Left ventricle myocardium inferior (tissue), 1 donor: ENCODE data around the gene FOXK2. TPM values are rescaled to one million over a fixed set of nuclear protein-coding genes. Genes with fewer than 3 reads are reported as not detected.
"Not testable (repeated sequence)": the region's sequence is repeated elsewhere in the genome, so short reads cannot be mapped to it uniquely, and the experiment has no call there.

Experiments used
- DNase-seq: peaks from one replicate; pipeline ENCODE4 v3.0.0-alpha.2; 2020
- H3K27ac ChIP-seq: fragments of 200-600 bp; replicated peaks from 2 replicates; pipeline ENCODE4 v1.8.0; 2021
- H3K27me3 ChIP-seq: fragments of 200-600 bp; 2 replicates; pipeline ENCODE4 v1.8.0; 2021; ENCODE audit warnings: low read depth
- H3K36me3 ChIP-seq: fragments of 200-600 bp; 2 replicates; pipeline ENCODE4 v1.8.0; 2021
- H3K4me1 ChIP-seq: fragments of 200-600 bp; 2 replicates; pipeline ENCODE4 v1.8.0; 2021
- H3K4me3 ChIP-seq: fragments of 200-600 bp; 2 replicates; pipeline ENCODE4 v1.8.0; 2021; ENCODE audit warnings: mild to moderate bottlenecking, moderate library complexity
- H3K9me3 ChIP-seq: fragments of 200-600 bp; replicated peaks from 2 replicates; pipeline ENCODE4 v1.8.0; 2021
- intact Hi-C: fragments of 100-400 bp; cut with micrococcal nuclease; formaldehyde crosslinking; loops from one replicate; pipeline ENCODE4 v1.11.0; 2022
- total RNA-seq: library from RNA; stranded (reverse); fragmentation: NEBNext Ultra II Directional; extraction: Animal tissue kit (Norgen Biotek cat#: 25700); gene quantifications from one replicate; pipeline ENCODE4 v1.2.1, GENCODE V29; 2021
- TF ChIP-seq, protein P1 (sequence below): fragments of 200-600 bp; IDR thresholded peaks from 2 replicates; pipeline ENCODE4 v1.8.0; 2021; ENCODE audit warnings: antibody characterized with exemption, mild to moderate bottlenecking, borderline replicate concordance
- donor health status: DM: no; HTN: yes; CAD: no; lungs with severe emphysema.

The FOXK2 gene
- total RNA-seq, 1 donor from 2014 or later: 41.6 TPM

DNA sequence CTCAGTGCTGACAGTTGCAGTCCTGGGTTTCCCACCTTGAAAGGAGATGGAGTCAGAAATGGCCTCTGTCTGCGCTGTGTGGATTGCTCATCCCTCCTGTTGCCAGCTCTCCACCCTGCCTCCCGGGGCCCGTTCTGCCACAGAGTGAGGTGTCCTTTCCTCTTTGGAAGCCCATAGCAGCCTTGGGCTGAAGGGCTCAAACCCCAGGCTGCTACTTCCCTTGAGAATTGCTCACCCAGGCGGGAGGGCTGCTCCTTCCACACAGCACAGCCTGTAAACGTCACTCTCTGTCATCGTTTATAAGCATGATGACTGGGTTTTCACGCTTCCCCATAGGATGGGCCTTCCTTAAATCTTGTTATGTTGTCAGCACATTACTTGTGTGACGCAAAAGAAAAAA lies 62.7 kb downstream of the FOXK2 start:
- TF ChIP-seq, protein P1, sequence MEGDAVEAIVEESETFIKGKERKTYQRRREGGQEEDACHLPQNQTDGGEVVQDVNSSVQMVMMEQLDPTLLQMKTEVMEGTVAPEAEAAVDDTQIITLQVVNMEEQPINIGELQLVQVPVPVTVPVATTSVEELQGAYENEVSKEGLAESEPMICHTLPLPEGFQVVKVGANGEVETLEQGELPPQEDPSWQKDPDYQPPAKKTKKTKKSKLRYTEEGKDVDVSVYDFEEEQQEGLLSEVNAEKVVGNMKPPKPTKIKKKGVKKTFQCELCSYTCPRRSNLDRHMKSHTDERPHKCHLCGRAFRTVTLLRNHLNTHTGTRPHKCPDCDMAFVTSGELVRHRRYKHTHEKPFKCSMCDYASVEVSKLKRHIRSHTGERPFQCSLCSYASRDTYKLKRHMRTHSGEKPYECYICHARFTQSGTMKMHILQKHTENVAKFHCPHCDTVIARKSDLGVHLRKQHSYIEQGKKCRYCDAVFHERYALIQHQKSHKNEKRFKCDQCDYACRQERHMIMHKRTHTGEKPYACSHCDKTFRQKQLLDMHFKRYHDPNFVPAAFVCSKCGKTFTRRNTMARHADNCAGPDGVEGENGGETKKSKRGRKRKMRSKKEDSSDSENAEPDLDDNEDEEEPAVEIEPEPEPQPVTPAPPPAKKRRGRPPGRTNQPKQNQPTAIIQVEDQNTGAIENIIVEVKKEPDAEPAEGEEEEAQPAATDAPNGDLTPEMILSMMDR: no peak
- Histone ChIP-seq H3K4me3 (no peak overlapping the region), H3K9me3 (no peaks in the 10 kb centered on the region), H3K27ac (peak overlapping the region; percentile 20), H3K27me3 (no peaks in the 10 kb centered on the region), H3K4me1 (peaks cover 19% of the 10 kb centered on the region), H3K36me3 (peaks cover 60% of the 10 kb centered on the region)
- no peak for DNase-seq
- intact Hi-C loops: no loop called here

DNA sequence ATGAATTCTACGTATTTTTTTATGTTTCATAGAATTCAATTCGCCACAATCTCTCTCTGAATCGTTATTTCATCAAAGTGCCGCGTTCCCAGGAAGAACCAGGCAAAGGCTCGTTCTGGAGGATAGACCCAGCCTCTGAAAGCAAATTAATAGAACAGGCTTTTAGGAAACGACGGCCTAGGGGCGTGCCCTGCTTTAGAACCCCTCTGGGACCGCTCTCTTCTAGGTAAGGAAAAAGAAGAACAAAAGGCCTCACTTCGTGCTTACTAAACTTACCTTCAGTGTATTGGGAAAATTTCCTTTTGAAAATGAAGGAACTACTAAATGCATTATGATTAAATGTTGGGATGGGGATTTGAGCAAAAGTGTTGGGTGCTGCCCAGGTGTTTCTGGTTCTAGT lies 63.2 kb downstream of the FOXK2 start:
- peak overlapping the region; percentile 20 for H3K27ac ChIP-seq
- no peaks in the 10 kb centered on the region for H3K9me3 ChIP-seq
- peaks cover 60% of the 10 kb centered on the region for H3K36me3 ChIP-seq
- no peak for DNase-seq
- TF ChIP-seq, protein P1: no peak
- H3K4me3 ChIP-seq: no peak overlapping the region
- intact Hi-C loops: no loop called here
- H3K27me3 ChIP-seq: no peaks in the 10 kb centered on the region
- H3K4me1 ChIP-seq: peaks cover 20% of the 10 kb centered on the region

DNA sequence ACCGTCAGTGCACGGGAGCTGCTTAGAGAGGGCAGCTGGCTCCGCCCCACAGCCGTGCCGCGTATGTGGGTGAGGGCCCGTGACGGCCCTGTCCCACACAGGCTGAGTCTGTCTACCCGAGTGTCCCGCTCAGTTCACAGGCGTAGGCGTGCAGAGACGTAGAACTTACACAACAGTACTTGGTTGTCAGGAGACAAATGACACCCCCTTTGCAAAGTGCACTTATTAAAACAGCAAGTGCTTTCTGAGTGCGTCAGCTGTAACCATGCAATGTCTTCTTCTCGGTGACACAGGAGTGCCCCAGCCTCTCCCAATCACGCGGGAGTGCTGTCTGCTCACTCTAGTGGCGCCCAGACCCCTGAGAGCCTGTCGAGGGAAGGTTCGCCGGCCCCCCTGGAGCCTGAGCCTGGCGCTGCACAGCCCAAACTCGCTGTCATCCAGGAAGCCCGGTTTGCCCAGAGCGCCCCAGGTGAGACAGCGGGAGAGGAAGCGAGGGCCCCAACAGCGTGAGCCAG lies 64.2 kb downstream of the FOXK2 start:
- no peak for DNase-seq
- no peak overlapping the region for H3K27ac ChIP-seq
- intact Hi-C loops: no loop called here

DNA sequence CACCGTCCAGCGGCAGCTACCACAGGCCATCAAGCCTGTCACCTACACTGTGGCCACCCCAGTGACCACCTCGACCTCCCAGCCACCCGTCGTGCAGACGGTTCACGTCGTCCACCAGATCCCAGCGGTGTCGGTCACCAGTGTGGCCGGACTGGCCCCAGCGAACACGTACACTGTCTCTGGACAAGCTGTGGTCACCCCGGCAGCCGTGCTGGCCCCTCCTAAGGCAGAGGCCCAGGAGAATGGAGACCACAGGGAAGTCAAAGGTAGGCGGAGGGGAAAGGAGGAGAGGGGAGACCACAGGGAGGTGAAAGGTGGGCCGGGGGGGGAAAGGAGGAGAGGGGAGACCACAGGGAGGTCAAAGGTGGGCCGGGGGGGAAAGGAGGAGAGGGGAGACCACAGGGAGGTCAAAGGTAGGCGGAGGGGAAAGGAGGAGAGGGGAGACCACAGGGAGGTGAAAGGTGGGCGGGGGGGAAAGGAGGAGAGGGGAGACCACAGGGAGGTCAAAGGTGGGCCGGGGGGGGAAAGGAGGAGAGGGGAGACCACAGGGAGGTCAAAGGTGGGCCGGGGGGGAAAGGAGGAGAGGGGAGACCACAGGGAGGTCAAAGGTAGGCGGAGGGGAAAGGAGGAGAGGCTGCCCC lies 66.5 kb downstream of the FOXK2 start:
- peaks cover 49% of the 10 kb centered on the region for H3K36me3 ChIP-seq
- H3K4me1 ChIP-seq: peaks cover 37% of the 10 kb centered on the region
- H3K27me3 ChIP-seq, intact Hi-C loops, H3K9me3 ChIP-seq, DNase-seq, H3K4me3 ChIP-seq, H3K27ac ChIP-seq: not testable (repeated sequence)

More for the DNA sequence above, 64.2 kb downstream of the FOXK2 start:
- Histone ChIP-seq H3K9me3 (no peaks in the 10 kb centered on the region), H3K4me3 (no peak overlapping the region), H3K36me3 (peaks cover 54% of the 10 kb centered on the region), H3K27me3 (no peaks in the 10 kb centered on the region), H3K4me1 (peaks cover 21% of the 10 kb centered on the region)
- TF ChIP-seq, protein P1: no peak

DNA sequence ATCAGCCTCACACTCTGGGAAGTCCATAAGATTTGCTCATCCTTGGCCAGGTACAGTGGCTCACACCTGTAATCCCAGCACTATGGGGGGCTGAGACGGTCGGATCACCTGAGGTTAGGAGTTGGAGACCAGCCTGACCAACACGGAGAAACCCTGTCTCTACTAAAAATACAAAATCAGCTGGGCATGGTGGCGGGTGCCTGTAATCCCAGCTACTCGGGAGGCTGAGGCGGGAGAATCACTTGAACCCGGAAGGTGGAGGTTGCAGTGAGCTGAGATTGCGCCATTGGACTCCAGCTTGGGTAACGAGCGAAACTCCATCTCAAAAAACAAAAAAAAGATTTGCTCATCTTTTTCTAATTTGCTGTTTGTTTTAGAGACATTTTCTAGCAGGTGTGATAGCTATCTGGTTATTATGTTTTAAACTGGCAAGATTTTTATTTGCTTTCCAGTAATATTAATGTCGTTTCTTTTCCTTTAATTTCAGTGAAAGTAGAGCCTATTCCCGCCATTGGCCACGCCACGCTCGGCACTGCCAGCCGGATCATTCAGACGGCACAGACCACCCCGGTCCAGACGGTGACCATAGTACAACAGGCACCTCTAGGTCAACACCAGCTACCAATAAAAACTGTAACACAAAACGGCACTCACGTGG lies 67.2 kb downstream of the FOXK2 start:
- peaks cover 44% of the 10 kb centered on the region for H3K4me1 ChIP-seq
- no peak for DNase-seq
- H3K27ac ChIP-seq: no peak overlapping the region

More for the DNA sequence above, 67.2 kb downstream of the FOXK2 start:
- Histone ChIP-seq H3K36me3 (peaks cover 49% of the 10 kb centered on the region), H3K9me3 (no peaks in the 10 kb centered on the region), H3K4me3 (no peak overlapping the region), H3K27me3 (no peaks in the 10 kb centered on the region)
- TF ChIP-seq, protein P1: no peak
- intact Hi-C loops: no loop called here
